K562 (cell line): ENCODE measurements around the gene CST5. TPM values are rescaled to one million over a fixed set of nuclear protein-coding genes. Genes with fewer than 3 reads are reported as not detected.
"Not testable (repeated sequence)": the region's sequence is repeated elsewhere in the genome, so short reads cannot be mapped to it uniquely, and the experiment has no call there.

Experiments used
- ATAC-seq: fragments of 200-7000 bp; cut with Tn5 transposase; 3 replicates; pipeline ENCODE4 v1.9.1; 2020; ENCODE audit warnings: moderate library complexity
- BruUV-seq: library from RNA; stranded (reverse); fragments of 400-500 nt; replicated peaks from 2 replicates; lab custom pipeline; 2021; lab: Mats Ljungman, UMichigan
- CTCF ChIA-PET: fragments of 300-600 bp; formaldehyde crosslinking; extraction: SDS; loops from one replicate; lab custom pipeline; 2021; ENCODE audit warnings: low intra/inter-chr PET ratio; lab: Yijun Ruan, JAX
- POLR2A ChIA-PET: fragments of 300-600, 350-650 bp; sonication (Branson Sonifier 250); formaldehyde crosslinking; extraction: SDS; loops from one replicate; lab custom pipeline; 2021; ENCODE audit warnings: antibody characterized with exemption, inconsistent platforms; lab: Yijun Ruan, JAX
- DNase-seq, 4 experiments: peaks; one replicate each; pipeline versions ENCODE4 v3.0.0 to v3.0.0-alpha.2; 2011 to 2018; ENCODE audit warnings: low spot score in 3 of 4, mixed read lengths in 3 of 4; ENCODE audit errors: extremely low read depth in 1 of 4
- FAIRE-seq: peaks from 2 replicates; lab custom pipeline; 2011; peaks lifted over from hg19 to GRCh38; lab: Jason Lieb, UNC
- H2AFZ ChIP-seq: 2 replicates; pipeline ENCODE4 v1.6.0; 2011; ENCODE audit warnings: low read depth, low read length, control low read depth, inconsistent platforms
- H3K27ac ChIP-seq: fragments of 200-600 bp; 3 replicates; pipeline ENCODE4 v1.8.0; 2011; ENCODE audit warnings: low read depth, mild to moderate bottlenecking, control low read depth, inconsistent platforms, low read length, moderate library complexity, mixed read lengths; ENCODE audit errors: extremely low read depth
- H3K27me3 ChIP-seq, 2 experiments: fragments of 300-600 bp in 1 of 2; 2 replicates in 1 of 2; 3 replicates in 1 of 2; pipeline versions ENCODE4 v1.6.0 to v1.8.0; 2011; ENCODE audit warnings: inconsistent platforms in 2 of 2, low read length in 2 of 2, mild to moderate bottlenecking in 1 of 2, mixed read lengths in 1 of 2, moderate library complexity in 1 of 2; ENCODE audit not compliant: control insufficient read depth in 2 of 2, insufficient read depth in 2 of 2
- H3K36me3 ChIP-seq: fragments of 300-600 bp; 3 replicates; pipeline ENCODE4 v1.8.0; 2011; ENCODE audit warnings: mild to moderate bottlenecking, low read length, inconsistent platforms; ENCODE audit not compliant: control insufficient read depth, insufficient read depth
- H3K4me1 ChIP-seq, 2 experiments: fragments of 200-600 bp in 1 of 2; replicated peaks in 1 of 2; 2 replicates in 1 of 2; 3 replicates in 1 of 2; pipeline versions ENCODE4 v1.5.1 to v1.8.0; 2011; ENCODE audit warnings: inconsistent platforms in 2 of 2, low read length in 2 of 2, mild to moderate bottlenecking in 1 of 2, mixed read lengths in 1 of 2, moderate library complexity in 1 of 2; ENCODE audit not compliant: control insufficient read depth in 2 of 2, insufficient read depth in 2 of 2
- H3K4me2 ChIP-seq: 2 replicates; pipeline ENCODE4 v1.6.1; 2011; ENCODE audit warnings: low read length, control low read depth, inconsistent platforms, mixed read lengths; ENCODE audit not compliant: insufficient read depth
- H3K4me3 ChIP-seq: fragments of 200-600 bp; sonication (generic), shearing (Covaris generic); 2 replicates; pipeline ENCODE4 v1.5.1; 2016; ENCODE audit warnings: control low read depth, inconsistent platforms
- H3K79me2 ChIP-seq: fragments of 200-600 bp; 3 replicates; pipeline ENCODE4 v1.8.0; 2011; ENCODE audit warnings: low read length, inconsistent platforms; ENCODE audit not compliant: control insufficient read depth, insufficient read depth
- H3K9ac ChIP-seq, 2 experiments: 2 replicates each; pipeline versions ENCODE4 v1.6.0 to v1.6.1; 2011; ENCODE audit warnings: low read depth in 2 of 2, low read length in 2 of 2, control low read depth in 1 of 2, inconsistent platforms in 1 of 2, mild to moderate bottlenecking in 1 of 2, mixed read lengths in 1 of 2; ENCODE audit not compliant: insufficient read depth in 1 of 2
- H3K9me1 ChIP-seq: one replicate; pipeline ENCODE4 v1.6.0; 2011; ENCODE audit warnings: inconsistent platforms, mild to moderate bottlenecking, low read length, moderate library complexity; ENCODE audit not compliant: control insufficient read depth, insufficient read depth
- H3K9me3 ChIP-seq: replicated peaks from 2 replicates; pipeline ENCODE4 v1.5.1; 2011; ENCODE audit warnings: low read depth, low read length, inconsistent platforms; ENCODE audit not compliant: control insufficient read depth, insufficient read depth
- H4K20me1 ChIP-seq: replicated peaks from 2 replicates; pipeline ENCODE4 v1.6.1; 2011; ENCODE audit warnings: low read length, inconsistent platforms, mixed read lengths; ENCODE audit not compliant: control insufficient read depth, insufficient read depth
- EZH2 ChIP-seq: IDR thresholded peaks from 2 replicates; pipeline ENCODE4 v1.6.1; 2012; ENCODE audit warnings: low read depth, mild to moderate bottlenecking, inconsistent platforms, low read length, borderline replicate concordance
- NELFE ChIP-seq: IDR thresholded peaks from 2 replicates; pipeline ENCODE4 v1.6.1; 2011; ENCODE audit warnings: mild to moderate bottlenecking; ENCODE audit not compliant: insufficient read depth, insufficient read length
- RBM25 ChIP-seq: fragments of 200-400 bp; formaldehyde crosslinking; IDR thresholded peaks from 2 replicates; pipeline ENCODE4 v1.6.1; 2018; ENCODE audit warnings: low read length, low read depth, moderate library complexity; ENCODE audit not compliant: severe bottlenecking
- WGBS: fragments of 100-300 bp; shearing (Covaris generic); methylation state at CpG from one replicate; pipeline ENCODE4 v1.1.6; 2016; ENCODE audit warnings: low coverage, mixed read lengths; ENCODE audit not compliant: insufficient coverage; ENCODE audit errors: missing lambda C conversion rate; 5-methylcytosine and 5-hydroxymethylcytosine counted together
- in situ Hi-C: fragments of 300-500 bp; cut with MboI; formaldehyde crosslinking; loops from 4 replicates; pipeline ENCODE4 v1.15.0; 2018; ENCODE audit warnings: inconsistent platforms, mixed read lengths
- intact Hi-C: fragments of 100-400 bp; cut with micrococcal nuclease; formaldehyde crosslinking; loops from 2 replicates; pipeline ENCODE4 v1.14.2; 2022
- polyA plus RNA-seq, 8 experiments: library from polyadenylated mRNA; depleted of rRNA in 4 of 8; stranded (reverse) in 5 of 8; unstranded in 3 of 8; fragments of >200 nt; fragmentation: Nextera tagmentation in 2 of 8; fragmentation: Illumina TruSeq in 1 of 8; extraction: Ambion mirVana in 2 of 8; extraction: Trizol in 1 of 8; gene quantifications; 2 replicates each; pipeline versions ENCODE4 v1.2.1 to v1.2.3, GENCODE V29; 2011 to 2014; ENCODE audit warnings: inconsistent platforms in 1 of 8, missing spikeins in 1 of 8
- total RNA-seq, 7 experiments: library from RNA; depleted of rRNA in 6 of 7; stranded (reverse); fragments of >200 nt in 6 of 7; fragmentation: Illumina TruSeq in 2 of 7; extraction: Trizol in 2 of 7; gene quantifications; 2 replicates each; pipeline versions ENCODE4 v1.2.1 to v1.2.3, GENCODE V29; 2011 to 2021; ENCODE audit warnings: low replicate concordance in 1 of 7
- TF ChIP-seq, protein P1 (sequence below): fragments of 250-450 bp; sonication (Bioruptor Pico); IDR thresholded peaks from 2 replicates; pipeline ENCODE4 v1.5.1; 2021; ENCODE audit warnings: mild to moderate bottlenecking

The CST5 gene
- total and polyA plus RNA-seq, 9 of the 15 experiments (the other 6 are each of a cell fraction or from before 2014, with no cell fraction given), result not detected

DNA sequence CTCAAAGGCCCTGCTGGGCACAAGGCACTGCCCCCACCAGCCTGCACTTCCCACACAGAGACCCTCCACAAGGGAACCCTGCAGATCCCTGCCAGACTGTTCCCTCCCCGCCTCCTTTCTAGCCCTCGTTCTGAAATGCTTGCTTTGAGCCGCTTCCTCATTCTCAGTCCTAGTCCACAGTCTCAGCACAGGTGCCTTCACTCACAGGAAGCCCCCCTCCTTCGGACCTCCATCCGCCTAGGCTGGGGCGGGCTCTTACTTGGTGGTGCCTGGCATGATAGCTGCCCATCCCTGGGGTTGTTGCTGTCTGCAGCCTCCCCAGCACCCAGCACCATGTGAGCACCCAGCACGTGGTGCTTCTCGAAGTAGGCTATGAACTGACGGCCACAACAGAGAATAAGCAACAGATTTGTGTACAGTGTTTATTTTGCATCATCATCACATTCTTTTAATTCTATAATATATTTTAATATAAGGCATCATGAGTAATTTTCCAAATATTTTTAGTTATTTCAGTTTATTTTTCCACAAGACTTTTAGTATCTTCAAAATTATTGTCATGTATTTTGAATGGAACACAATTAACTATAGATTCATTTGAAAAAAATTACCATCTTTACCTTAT lies 12.3 kb downstream of the CST5 start:
- BruUV-seq, result no TSS peak
- H3K9me1 ChIP-seq, result no peaks in the 10 kb centered on the region
- H3K27me3 ChIP-seq, result no peaks in the 10 kb centered on the region
- DNase-seq, result no peak
- POLR2A ChIA-PET, result no interaction called here
- no peak overlapping the region for H3K9ac ChIP-seq
- no peaks in the 10 kb centered on the region for H3K4me1 ChIP-seq
- ATAC-seq, result no peak
- no peak overlapping the region for H3K27ac ChIP-seq
- no peak for FAIRE-seq
- intact Hi-C loops, result no loop called here
- H4K20me1 ChIP-seq, result no peaks in the 10 kb centered on the region
- CTCF ChIA-PET, result no interaction called here
- no peaks in the 10 kb centered on the region for H3K36me3 ChIP-seq
- no peaks in the 10 kb centered on the region for H3K79me2 ChIP-seq
- WGBS, result 0% methylated on average over 6 of the region's 9 CpGs
- TF ChIP-seq RBM25 (no peak), EZH2 (no peak), NELFE (no peak)
- TF ChIP-seq, protein P1, sequence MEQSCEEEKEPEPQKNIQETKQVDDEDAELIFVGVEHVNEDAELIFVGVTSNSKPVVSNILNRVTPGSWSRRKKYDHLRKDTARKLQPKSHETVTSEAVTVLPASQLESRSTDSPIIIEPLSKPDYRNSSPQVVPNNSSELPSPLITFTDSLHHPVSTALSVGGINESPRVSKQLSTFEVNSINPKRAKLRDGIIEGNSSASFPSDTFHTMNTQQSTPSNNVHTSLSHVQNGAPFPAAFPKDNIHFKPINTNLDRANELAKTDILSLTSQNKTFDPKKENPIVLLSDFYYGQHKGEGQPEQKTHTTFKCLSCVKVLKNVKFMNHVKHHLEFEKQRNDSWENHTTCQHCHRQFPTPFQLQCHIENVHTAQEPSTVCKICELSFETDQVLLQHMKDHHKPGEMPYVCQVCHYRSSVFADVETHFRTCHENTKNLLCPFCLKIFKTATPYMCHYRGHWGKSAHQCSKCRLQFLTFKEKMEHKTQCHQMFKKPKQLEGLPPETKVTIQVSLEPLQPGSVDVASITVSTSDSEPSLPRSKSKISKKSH (CRISPR knock-in tag), result no peak
- no peaks in the 10 kb centered on the region for H3K9me3 ChIP-seq
- H2AFZ ChIP-seq, result no peak overlapping the region
- H3K4me3 ChIP-seq, result no peak overlapping the region
- no peak overlapping the region for H3K4me2 ChIP-seq
- in situ Hi-C loops, result no loop called here

DNA sequence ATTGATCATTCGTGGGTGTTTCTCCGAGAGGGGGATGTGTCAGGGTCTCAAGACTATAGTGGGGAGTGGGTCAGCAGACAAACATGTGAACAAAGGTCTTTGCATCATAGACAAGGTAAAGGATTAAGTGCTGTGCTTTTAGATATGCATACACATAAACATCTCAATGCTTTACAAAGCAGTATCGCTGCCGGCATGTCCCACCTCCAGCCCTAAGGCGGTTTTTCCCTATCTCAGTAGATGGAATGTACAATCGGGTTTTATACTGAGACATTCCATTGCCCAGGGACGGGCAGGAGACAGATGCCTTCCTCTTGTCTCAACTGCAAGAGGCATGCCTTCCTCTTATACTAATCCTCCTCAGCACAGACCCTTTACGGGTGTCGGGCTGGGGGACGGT lies 18.8 kb downstream of the CST5 start:
- H3K9me1 ChIP-seq, H3K9me3 ChIP-seq, in situ Hi-C loops, BruUV-seq, H3K79me2 ChIP-seq, intact Hi-C loops, H3K27me3 ChIP-seq, H3K9ac ChIP-seq, H3K36me3 ChIP-seq, POLR2A ChIA-PET, H3K4me3 ChIP-seq, CTCF ChIA-PET, H3K4me1 ChIP-seq, ATAC-seq, H2AFZ ChIP-seq, H4K20me1 ChIP-seq, FAIRE-seq, DNase-seq, H3K27ac ChIP-seq, H3K4me2 ChIP-seq: not testable (repeated sequence)
- WGBS, result 1% methylated on average over 8 of the region's 10 CpGs
